DND-41 (cell line): ENCODE data around the gene GDNF.

ENCODE experiments used
- CTCF ChIP-seq: IDR thresholded peaks from 2 replicates; pipeline ENCODE4 v1.5.1; 2012; ENCODE audit warnings: borderline replicate concordance, low read length, moderate library complexity, mild to moderate bottlenecking; ENCODE audit not compliant: poor library complexity, severe bottlenecking; ENCODE audit errors: extremely low read depth
- EZH2 ChIP-seq: IDR thresholded peaks from 3 replicates; pipeline ENCODE4 v1.6.1; 2012; ENCODE audit warnings: borderline replicate concordance, low read depth, mild to moderate bottlenecking, moderate library complexity, low read length, inconsistent platforms; ENCODE audit not compliant: severe bottlenecking

GRCh38 chr5:37840053-37841034 is 503 bp upstream of the GDNF start:
- TF ChIP-seq CTCF, result no peak
- no peak for TF ChIP-seq EZH2
